T-helper 2 cell (primary cell): ENCODE data around the gene ANK2.

Source experiments
- DNase-seq, 5 experiments: peaks; one replicate each; pipeline versions ENCODE4 v3.0.0 to v3.0.0-alpha.2; 2012 to 2022

ANK2 gene

DNA sequence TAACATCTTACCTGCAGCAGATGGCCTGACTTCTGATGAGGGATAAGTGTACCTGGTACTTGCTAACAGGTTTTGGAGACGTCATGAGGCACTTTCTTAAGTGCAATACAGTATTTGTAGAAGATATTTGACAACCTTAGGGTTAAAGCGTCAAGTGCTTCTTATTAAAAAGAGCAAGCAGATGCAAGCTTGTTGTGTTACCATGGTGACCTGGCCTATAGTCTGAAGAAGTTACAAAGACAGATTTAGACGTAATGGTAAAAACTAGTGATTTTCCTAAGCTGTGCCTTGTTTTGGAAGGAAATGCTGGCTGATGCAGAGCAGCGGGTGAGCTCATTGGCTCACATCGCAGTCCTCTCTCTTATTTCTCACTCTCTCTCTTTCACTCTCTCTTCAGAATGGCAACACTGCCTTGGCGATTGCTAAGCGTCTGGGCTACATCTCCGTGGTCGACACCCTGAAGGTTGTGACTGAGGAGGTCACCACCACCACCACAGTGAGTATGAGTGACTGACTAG lies 243.6 kb downstream of the ANK2 start:
- DNase-seq: peak in 1 of 5 experiments; percentile 14

DNA sequence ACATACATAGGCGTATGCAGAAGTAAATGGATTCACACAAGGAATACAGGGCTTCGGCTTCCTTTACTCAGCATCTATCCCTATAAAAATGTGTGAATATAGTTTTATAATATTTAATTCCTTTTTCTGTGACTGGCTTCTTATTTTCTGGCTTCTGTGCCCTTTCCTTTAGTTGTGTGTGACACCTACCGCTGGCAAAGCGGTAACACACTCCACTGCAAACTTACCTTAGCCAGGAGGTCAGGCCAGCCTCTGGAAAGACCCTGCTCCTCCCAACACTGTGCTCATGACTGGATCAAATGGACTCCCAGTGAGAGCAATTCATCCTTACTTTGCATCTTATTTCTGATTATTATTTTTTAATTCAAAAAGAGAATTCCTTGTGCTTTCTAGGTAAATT lies 244.2 kb downstream of the ANK2 start:
- DNase-seq: no peak

DNA sequence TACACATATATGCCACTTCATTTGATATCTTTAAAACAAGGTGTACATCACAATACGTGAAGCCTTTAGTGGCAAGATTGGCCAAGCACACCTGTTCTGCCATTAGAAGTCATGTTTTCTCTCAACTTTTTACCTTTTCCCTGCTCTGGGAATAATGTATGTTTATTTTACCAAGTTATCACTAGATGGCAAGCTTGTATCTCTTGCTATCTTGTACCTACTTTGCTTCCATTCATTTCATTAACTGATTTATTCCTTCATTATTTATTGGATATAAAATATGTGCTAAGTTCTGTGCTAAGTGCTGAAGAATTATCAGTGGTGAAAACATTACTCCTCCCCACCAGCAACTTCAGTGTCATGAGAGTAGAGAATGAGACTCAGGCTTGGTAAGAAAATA lies 245.5 kb downstream of the ANK2 start:
- DNase-seq: no peak

DNA sequence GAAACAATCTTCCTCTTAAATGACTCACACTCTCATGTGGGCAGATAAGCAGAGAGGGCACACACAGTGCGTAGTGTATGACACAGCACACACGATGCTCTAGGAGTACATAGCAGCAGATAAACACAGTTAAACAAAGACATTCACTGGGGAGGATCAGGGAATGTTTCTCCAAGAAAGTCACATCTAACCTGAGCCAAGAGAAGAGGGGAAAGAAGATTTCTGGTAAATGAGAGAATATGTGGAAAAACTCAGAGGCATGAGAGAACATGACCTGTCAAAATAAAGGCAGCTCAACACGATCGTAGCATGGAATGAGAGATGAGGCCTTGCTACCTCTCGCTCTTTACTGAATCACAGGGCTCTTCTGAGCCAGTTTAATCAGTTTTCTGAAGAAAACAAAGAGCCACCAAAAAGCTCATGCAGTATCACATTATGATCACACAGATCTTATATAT lies 251.0 kb downstream of the ANK2 start:
- DNase-seq: peak in 1 of 5 experiments; percentile 57

DNA sequence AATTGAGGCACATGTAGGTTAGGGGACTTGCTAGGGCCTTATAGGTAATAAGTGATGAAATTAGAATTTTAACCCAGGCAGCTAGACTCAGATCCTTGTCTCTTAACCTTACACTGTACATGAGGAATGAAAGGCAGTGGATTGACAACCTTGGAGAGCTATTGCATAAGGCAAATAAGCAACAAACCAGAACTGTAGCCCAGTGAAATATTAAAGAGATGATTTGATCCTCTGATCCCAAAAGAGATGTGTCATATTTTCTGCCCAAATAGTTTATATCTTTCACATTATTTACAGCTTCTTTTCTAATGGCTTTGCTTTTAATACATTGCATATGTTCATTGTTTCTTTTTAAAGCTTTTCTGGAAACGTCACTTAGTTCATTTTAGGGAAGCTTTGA lies 252.6 kb downstream of the ANK2 start:
- DNase-seq: no peak

DNA sequence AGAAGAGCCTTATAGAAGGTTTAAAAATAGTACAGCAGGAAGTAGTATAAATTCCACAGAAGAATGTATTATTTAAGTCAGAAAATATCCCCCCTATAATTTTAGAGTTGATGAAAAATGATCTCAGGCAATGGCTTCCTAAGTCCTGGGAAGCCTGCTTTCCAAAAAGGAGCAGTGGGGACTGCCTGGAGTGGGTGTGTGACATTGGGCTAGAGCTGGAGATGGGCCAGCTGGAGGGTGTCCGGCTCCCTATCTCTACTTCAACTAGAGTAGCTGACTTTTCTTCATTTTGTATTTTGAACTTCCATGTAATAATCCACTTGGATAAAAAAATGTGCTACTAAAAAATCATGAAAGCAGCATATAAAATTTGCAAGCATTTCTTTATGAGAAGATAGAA lies 253.9 kb downstream of the ANK2 start:
- no peak for DNase-seq

DNA sequence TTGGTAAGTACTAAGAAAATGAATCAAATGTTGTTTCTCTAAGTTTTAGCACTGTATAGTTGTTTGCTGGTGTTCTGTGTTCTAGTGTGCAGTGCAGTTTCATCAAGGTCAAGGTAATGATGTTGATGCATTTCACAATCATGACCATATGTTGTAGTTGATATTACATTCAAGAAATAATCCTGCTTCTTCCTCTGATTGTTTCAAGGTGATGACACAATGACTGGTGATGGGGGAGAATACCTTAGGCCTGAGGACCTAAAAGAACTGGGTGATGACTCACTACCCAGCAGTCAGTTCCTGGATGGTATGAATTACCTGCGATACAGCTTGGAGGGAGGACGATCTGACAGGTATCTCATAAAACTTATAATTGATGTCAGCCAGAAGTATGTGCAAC lies 261.6 kb downstream of the ANK2 start:
- DNase-seq: no peak

DNA sequence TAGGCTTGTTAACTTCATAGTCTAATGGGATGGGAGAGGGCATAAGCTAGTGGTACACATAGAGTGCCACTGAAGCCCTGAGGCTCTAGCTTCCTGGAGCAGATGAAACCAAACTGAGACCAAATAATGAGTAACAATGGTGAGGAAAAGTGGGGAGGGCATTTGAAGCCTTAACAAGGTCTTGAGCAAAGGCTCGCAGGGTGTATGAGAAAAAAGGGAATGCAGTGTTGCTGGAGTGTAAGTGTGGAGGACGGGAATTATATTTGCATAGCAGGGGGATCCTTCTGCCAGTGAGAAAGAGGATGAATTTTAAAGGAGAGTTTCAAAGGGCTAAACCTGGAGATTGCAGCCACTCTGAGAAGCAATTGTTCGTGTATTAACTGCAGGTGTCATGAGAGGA lies 263.1 kb downstream of the ANK2 start:
- no peak for DNase-seq

DNA sequence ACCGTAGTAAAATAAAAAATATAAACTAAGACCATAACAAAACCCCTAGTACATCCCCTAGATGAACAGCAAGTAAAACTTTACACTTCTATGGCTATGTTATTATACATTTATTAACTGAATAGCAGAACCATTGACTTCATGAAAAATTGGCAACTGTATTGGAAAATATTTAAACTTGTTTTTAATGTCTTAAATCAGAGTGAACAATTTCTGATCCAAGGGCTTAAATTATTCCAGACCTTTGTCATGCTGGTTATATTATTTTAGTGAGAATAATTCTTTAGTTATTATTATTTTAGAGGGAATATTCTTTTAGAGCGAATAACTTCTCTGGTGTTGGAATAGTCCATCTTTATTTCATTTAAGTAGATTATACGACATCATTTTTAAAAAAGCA lies 265.0 kb downstream of the ANK2 start:
- DNase-seq: no peak

DNA sequence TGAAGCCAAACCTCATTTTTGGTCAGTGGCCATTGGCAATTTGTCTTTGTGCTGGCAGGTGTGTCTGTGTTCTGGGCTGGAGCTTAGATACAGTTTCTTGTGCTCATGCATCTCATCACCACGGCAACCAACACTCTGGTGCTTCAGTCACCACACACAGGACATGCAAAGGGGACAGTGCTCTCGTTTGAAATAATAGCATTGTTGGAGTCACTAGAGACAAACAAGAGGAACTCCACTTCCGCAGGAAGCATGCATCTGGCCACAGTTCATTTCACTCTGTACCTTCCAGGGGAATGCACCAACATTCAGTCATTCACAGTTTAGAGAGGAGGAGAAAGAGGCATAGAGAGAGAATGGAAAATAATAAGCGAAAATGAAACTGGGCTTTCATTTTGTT lies 267.4 kb downstream of the ANK2 start:
- peak in 1 of 5 experiments; percentile 67 for DNase-seq

DNA sequence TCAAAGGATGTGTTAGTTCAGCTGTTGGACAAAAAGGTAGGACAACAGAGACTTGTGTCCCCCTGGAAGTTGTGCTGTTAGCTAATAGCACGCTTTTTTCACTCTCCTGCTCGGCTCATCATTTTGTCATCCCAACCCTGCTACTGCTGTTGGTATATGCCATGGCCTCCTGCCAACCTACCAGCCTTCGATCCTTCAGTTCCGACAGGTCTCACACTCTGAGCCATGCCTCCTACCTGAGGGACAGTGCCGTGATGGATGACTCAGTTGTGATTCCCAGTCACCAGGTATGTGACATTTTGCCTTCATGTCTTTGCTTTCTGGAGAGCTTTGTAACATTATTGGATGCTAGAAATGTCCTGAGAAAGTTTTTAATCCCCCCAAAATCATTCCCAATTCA lies 268.1 kb downstream of the ANK2 start:
- no peak for DNase-seq

DNA sequence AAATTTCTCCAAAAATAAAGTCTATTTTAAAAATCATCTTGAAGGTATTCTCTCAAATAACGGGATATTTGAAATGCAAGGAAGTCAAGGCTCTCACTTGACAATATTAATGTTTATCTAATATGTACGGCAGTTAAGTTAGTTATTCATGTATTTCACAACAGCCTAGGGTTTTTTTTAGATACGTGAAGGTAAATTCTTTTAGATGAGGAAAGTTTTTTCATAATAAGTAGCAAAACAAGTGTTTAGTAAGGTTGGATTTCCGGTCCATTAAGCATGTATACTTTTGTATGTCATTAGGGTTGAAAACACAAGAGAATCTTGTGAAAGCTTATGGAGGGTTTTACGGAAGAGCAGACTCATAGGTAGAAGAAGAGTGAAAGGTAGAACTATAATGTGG lies 273.3 kb downstream of the ANK2 start:
- DNase-seq: no peak

DNA sequence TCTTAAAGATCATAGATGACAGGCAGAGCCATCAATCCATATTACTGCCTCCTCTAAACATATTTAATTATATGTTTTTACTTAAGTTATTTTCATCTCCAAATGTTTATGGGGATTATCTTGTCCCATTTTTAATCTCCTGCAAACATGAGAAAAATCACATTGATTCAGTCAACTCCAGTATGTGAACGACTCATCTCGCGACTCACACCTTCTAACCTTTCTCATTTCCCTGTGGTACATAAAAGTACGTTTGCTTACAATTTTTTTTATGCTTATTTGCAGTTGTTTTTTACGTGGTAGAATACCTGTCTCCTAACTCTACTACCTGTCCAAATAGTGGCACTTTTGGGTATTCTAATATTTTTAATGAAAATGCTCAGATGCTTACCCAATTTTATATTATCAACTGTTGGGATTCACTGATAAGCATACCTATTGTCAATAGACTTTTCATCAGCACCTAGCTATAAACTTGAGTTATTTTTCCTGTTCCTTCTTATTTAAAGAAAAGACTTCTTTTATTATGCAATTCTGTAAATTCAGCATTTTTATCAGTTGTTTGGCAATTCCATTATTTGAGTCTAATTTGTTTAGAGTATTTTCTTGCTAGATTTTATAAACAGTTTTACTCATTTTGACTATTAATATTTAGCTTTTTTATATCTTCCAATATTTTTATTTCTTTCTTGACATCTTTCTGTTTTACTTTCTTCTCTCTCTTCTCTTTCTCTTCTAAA lies 276.6 kb downstream of the ANK2 start:
- DNase-seq: peak in 1 of 5 experiments; percentile 15

DNA sequence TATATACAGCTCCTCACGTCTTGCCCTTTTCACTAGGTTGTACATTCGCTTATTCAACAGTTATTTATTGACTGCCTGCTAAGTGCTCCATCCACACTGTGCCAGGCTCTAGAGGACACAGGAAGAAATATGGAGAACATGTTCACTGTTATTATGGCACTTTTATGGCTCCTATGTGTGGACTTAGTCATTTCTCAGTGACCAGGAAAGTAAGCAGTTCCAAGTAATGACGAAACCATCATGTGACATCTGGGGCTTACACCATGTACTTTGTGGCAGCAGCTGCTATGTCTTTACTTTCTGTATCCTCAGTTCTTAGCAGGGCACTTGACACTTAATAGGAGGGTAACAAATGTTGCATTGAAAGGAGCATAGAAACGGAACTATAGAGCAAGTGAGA lies 278.0 kb downstream of the ANK2 start:
- DNase-seq: peak in 1 of 5 experiments; percentile 3

DNA sequence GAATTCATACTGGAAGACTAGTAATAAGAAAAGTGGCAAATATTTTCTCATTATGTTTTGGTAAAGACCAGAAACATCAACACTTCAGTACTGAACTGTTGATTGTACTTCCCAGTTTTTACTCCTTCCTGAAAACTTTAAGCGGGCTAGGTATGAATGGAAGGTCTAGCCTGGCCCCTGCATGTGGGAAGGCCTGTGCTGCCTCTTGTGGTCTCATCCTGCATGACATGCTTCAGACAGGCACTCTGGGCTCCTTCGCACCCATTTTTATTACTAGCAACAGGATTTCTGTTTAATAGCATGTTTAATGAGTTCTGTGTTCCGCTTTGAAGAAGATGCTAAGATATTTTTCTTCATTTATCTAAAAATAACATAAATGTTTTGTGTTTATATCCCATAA lies 279.1 kb downstream of the ANK2 start:
- peak in 1 of 5 experiments; percentile 7 for DNase-seq

DNA sequence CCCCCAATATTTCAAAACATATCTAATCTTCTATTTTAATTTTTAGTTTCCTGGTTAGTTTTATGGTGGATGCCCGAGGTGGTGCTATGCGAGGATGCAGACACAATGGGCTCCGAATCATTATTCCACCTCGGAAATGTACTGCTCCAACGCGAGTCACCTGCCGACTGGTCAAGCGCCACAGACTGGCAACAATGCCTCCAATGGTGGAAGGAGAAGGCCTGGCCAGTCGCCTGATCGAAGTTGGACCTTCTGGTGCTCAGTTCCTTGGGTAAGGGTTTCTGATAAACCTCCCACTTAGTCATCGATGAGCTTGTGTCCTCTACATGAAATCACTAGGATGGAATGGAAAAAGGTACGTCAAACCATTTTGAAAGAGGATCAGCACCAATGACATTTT lies 280.7 kb downstream of the ANK2 start:
- no peak for DNase-seq

DNA sequence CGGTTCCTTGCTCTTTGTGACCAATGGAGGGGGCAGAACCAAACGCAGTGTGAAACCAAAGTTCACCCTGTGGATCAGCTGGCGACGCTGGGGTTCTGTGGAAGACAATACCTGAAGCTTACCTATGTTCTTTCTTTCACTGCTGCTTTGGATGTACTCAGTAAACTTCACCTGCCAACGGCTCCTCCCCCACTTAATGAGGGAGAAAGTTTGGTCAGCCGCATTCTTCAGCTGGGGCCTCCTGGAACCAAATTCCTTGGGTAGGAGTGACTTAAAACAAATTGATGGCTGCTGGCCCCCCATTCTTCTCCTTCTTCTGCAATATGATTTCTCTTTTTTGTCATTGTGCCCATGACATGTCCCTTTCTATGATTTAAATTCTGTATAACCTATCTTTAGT lies 282.4 kb downstream of the ANK2 start:
- DNase-seq: no peak

DNA sequence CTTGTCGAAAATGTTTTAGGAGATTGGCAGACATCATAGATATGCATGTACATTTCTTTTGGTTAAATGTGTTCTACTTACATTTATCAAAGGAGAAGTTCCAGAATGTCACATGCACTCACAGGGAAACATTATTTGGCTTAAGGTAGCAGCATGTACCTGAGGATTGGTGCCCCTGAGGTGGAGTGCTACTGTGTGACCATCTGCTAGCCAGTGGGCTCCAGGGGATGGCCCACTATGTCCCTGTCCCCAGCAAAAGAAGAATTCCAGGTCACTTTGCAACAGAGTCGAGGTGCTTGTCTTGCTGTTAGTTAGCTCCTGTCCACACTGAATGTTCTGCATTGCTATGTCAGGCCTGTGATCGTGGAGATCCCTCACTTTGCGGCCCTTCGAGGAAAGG lies 283.2 kb downstream of the ANK2 start:
- no peak for DNase-seq

DNA sequence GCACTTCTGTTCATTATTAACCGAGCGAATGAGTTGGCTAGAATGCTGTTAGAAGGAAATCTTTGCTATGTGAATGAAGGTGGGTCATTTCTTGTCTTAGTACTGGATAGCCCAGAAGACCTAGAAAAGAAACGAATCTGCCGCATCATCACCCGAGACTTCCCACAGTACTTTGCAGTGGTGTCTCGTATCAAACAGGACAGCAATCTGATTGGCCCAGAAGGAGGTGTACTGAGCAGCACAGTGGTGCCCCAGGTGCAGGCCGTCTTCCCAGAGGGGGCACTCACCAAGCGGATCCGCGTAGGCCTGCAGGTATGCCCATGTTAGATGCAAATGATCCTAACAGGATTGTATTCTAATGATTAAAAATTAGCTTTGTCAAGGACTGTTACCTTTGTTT lies 286.3 kb downstream of the ANK2 start:
- no peak for DNase-seq

DNA sequence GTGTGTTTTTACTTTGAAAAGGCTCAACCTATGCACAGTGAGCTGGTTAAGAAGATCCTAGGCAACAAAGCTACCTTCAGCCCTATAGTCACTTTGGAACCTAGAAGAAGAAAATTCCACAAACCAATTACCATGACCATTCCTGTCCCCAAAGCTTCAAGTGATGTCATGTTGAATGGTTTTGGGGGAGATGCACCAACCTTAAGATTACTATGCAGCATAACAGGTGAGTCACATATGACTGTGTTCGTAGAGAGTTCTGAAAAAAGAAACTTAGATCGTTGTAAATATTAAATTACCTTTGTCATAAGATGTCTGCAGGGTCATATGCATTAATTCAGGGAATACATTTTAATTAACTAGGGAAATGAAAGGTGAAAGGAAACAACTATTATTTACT lies 287.1 kb downstream of the ANK2 start:
- DNase-seq: no peak

DNA sequence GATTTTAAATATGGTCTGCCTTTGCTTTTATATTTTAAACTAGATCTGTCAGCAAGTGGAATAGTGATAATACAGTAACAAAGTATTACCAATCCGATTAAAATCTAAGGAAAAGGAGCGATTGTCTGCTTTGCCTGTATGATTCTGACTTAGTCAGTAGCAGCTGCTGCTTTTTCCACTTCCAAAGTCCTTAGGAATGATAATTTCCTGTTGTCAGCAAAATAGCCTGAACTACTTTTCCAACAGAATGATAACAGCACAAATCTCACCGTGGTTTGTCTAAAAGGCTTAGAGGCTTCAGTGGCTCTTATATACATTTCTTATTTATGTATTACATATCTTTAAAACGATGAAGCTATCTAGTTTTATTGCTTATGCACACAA lies 290.0 kb downstream of the ANK2 start:
- no peak for DNase-seq

DNA sequence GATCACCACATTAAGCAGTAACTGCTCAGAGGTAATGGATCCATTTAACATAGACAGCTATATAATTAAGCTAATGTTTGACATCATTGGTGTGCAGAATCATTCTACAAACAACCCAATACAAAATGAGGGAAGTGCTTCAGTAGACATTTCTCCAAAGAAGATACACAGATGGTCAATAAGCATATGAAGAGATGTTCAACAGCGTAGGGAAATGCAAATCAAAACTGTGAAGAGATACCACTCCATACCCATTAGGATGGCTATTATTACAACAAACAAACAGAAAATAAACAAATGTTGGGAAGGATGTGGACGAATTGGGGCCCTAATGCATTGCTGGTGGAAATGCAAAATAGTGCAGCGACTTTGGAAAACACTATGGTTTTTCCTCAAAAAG lies 294.6 kb downstream of the ANK2 start:
- no peak for DNase-seq

DNA sequence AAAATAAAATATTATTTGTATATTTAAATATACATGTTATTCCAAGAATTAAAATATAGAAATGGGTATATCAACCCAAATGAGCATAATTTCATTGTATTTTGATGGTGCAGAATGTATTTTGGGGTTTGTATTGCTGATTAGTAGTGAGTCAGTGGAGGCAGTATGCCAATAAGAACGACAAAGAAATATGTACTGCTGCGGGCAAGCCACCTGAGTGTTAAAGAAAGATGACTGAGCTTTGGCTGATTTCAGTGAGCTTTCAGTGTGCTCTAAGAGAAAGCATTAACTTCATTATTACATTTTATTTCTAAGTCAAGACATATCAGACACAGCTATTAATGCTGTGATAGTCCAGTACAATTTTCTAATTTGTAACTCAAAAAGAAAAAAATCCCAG lies 297.8 kb downstream of the ANK2 start:
- DNase-seq: no peak

DNA sequence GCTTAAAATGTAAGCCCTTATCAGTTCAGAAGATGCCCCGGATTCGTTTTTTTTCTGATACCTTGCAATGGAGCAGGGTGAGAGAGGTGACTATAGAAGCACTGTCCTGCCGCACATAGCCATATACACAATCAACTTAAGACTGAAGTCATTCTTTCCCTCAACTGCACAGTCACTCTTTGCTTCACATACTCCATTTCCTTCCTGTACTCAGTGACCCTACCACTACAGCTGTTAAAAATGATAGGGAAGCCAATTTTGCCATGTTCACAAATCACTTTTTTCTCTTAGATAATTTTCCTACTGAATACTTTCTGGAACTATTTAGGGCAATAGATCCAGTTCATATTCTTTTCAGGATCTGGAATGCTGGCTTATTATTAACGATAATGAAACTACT lies 300.0 kb downstream of the ANK2 start:
- DNase-seq: peak in 1 of 5 experiments; percentile 45

DNA sequence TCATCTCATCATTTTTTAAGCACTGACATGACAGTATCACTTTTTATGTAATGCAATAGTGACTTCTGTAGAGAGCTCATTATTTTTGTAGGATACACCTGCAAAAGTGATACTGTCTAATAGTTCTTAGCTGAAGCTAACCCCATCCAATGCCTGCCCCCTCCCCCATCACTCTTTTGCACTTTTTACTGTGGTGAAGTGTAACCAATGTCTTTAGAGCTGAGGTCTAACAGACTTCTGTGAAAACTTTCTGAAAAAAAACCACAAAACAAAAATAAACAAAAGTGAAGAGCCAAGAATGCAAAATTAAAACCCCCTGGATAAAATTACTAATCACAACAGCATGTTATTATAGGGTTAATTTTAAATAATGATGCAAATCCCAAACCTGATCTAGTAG lies 301.1 kb downstream of the ANK2 start:
- peak in 1 of 5 experiments; percentile 72 for DNase-seq
